HepG2 (cell line): ENCODE data around the gene USB1. TPM values are rescaled to one million over a fixed set of nuclear protein-coding genes. Genes with fewer than 3 reads are reported as not detected.

ENCODE experiments used
- ARNT2 ChIP-seq: sonication (generic); formaldehyde crosslinking; IDR thresholded peaks from 2 replicates; pipeline ENCODE4 v1.8.0; 2022; ENCODE audit warnings: mild to moderate bottlenecking, low read depth, missing genetic modification reagents, moderate library complexity
- CBFB ChIP-seq: sonication (generic); formaldehyde crosslinking; IDR thresholded peaks from 2 replicates; pipeline ENCODE4 v1.4.0; 2020; ENCODE audit warnings: missing genetic modification reagents
- CREM ChIP-seq, 2 experiments: sonication (generic) in 1 of 2; formaldehyde crosslinking in 1 of 2; IDR thresholded peaks; 2 replicates each; pipeline versions ENCODE4 v1.4.0 to v1.6.1; 2016 to 2020; ENCODE audit warnings: antibody characterized with exemption in 1 of 2, mild to moderate bottlenecking in 1 of 2, missing genetic modification reagents in 1 of 2
- FOXM1 ChIP-seq: sonication (generic); formaldehyde crosslinking; IDR thresholded peaks from 2 replicates; pipeline ENCODE4 v1.5.0; 2020; ENCODE audit warnings: missing genetic modification reagents
- MYNN ChIP-seq: sonication (generic); formaldehyde crosslinking; IDR thresholded peaks from 2 replicates; pipeline ENCODE4 v1.4.0; 2020; ENCODE audit warnings: mild to moderate bottlenecking, low read depth, missing genetic modification reagents
- NR0B2 ChIP-seq: sonication (generic); formaldehyde crosslinking; IDR thresholded peaks from 2 replicates; pipeline ENCODE4 v1.4.0; 2020; ENCODE audit warnings: mild to moderate bottlenecking, missing genetic modification reagents
- NR2F1 ChIP-seq, 2 experiments: fragments of 450-650 bp in 1 of 2; formaldehyde crosslinking in 1 of 2; IDR thresholded peaks; 2 replicates each; pipeline versions ENCODE4 v1.5.0 to v1.6.1; 2016 to 2020; ENCODE audit warnings: mild to moderate bottlenecking in 1 of 2, missing compliant biosample characterization in 1 of 2, missing genetic modification reagents in 1 of 2, moderate library complexity in 1 of 2
- SMYD3 ChIP-seq: sonication (generic); formaldehyde crosslinking; IDR thresholded peaks from 2 replicates; pipeline ENCODE4 v1.8.1; 2023; ENCODE audit warnings: mild to moderate bottlenecking, missing genetic modification reagents
- WIZ ChIP-seq: sonication (generic); formaldehyde crosslinking; IDR thresholded peaks from 2 replicates; pipeline ENCODE4 v1.5.1; 2020; ENCODE audit warnings: mild to moderate bottlenecking, missing genetic modification reagents
- ZBTB20 ChIP-seq: sonication (generic); formaldehyde crosslinking; IDR thresholded peaks from 2 replicates; pipeline ENCODE4 v1.8.1; 2023; ENCODE audit warnings: missing genetic modification reagents, low read depth, mild to moderate bottlenecking, borderline replicate concordance
- ZFP37 ChIP-seq: sonication (generic); formaldehyde crosslinking; IDR thresholded peaks from 2 replicates; pipeline ENCODE4 v1.4.0; 2020; ENCODE audit warnings: missing genetic modification reagents, borderline replicate concordance
- ZNF296 ChIP-seq: sonication (generic); formaldehyde crosslinking; conservative IDR thresholded peaks from 2 replicates; pipeline ENCODE4 v1.5.0; 2020; ENCODE audit warnings: mild to moderate bottlenecking, missing genetic modification reagents
- ZNF564 ChIP-seq: sonication (generic); formaldehyde crosslinking; IDR thresholded peaks from 2 replicates; pipeline ENCODE4 v1.8.1; 2023; ENCODE audit warnings: mild to moderate bottlenecking, missing genetic modification reagents
- ZNF782 ChIP-seq: sonication (generic); formaldehyde crosslinking; IDR thresholded peaks from 2 replicates; pipeline ENCODE4 v1.4.0; 2020; ENCODE audit warnings: missing genetic modification reagents, mild to moderate bottlenecking, borderline replicate concordance
- ZUFSP ChIP-seq: sonication (generic); formaldehyde crosslinking; IDR thresholded peaks from 2 replicates; pipeline ENCODE4 v1.9.0; 2021; ENCODE audit warnings: missing genetic modification reagents, mild to moderate bottlenecking, borderline replicate concordance
- polyA plus RNA-seq, 8 experiments: library from polyadenylated mRNA; depleted of rRNA in 3 of 8; stranded (reverse) in 7 of 8; unstranded in 1 of 8; fragments of >200 nt; fragmentation: Illumina TruSeq in 4 of 8; extraction: Trizol in 4 of 8; gene quantifications; 2 replicates each; pipeline versions ENCODE4 v1.2.1 to v1.2.3, GENCODE V29; 2011 to 2016; ENCODE audit warnings: low read depth in 4 of 8, missing spikeins in 1 of 8, mixed read lengths in 1 of 8; ENCODE audit not compliant: insufficient read depth in 1 of 8
- total RNA-seq, 5 experiments: library from RNA; depleted of rRNA; stranded (reverse); fragments of >200 nt; fragmentation: Illumina TruSeq; extraction: Trizol; gene quantifications; 2 replicates each; pipeline ENCODE4 v1.2.3, GENCODE V29; 2016; ENCODE audit warnings: low read depth in 1 of 5
- TF ChIP-seq, protein P1 (sequence below), 2 experiments: fragments of 450-650 bp in 1 of 2; sonication (generic) in 1 of 2; formaldehyde crosslinking in 1 of 2; IDR thresholded peaks; 2 replicates each; pipeline versions ENCODE4 v1.6.1 to v1.8.0; 2016 to 2022; ENCODE audit warnings: antibody characterized with exemption in 1 of 2, mild to moderate bottlenecking in 1 of 2, missing genetic modification reagents in 1 of 2
- TF ChIP-seq, protein P2 (sequence below): sonication (generic); formaldehyde crosslinking; IDR thresholded peaks from 2 replicates; pipeline ENCODE4 v1.8.1; 2023; ENCODE audit warnings: mild to moderate bottlenecking, missing genetic modification reagents

USB1 gene
- total and polyA plus RNA-seq, 2 of the 13 experiments (the other 11 are each of a cell fraction or from before 2014, with no cell fraction given), result 16.7 to 65.4 TPM

DNA sequence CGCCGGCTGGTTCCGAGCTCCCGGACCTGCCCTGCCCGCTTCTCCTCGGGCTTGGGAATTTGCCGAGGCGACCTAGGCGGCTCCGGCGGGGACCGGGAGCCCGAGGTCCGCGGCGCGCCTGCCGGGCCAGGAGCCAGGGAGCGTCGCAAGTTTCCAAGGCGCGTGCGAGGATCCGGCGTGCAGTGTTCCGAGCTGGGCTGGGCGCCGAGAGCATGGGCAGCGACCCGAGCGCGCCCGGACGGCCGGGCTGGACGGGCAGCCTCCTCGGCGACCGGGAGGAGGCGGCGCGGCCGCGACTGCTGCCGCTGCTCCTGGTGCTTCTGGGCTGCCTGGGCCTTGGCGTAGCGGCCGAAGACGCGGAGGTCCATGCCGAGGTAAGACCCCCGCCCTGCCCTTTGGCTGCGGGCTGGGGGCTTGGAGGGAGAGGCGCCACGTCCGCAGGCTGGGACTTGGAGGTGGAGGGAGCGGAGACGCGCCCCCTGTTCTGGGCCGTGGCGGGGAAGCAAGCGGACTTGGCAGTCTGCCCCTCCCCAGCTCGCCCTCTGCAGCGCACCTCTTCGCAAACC is 25.0 kb downstream of the USB1 start (continued):
- no peak for TF ChIP-seq WIZ (CRISPR knock-in tag)
- no peak; the same call in 1 of the 2 replicates for TF ChIP-seq ZNF782 (CRISPR knock-in tag)
- TF ChIP-seq CREM (IDR thresholded peaks at IDR 0.05), result no peak
- TF ChIP-seq CREM (CRISPR knock-in tag; IDR thresholded peaks at IDR 0.05), result no peak
- no peak for TF ChIP-seq FOXM1 (CRISPR knock-in tag)
- TF ChIP-seq ZBTB20 (CRISPR knock-in tag), result 0 out of 2 replicates have a peak, but pooled peaks have one; percentile 11
- TF ChIP-seq ZUFSP (CRISPR knock-in tag), result no peak
- TF ChIP-seq CBFB, result no peak
- TF ChIP-seq NR2F1 (CRISPR knock-in tag; IDR thresholded peaks at IDR 0.05), result no peak
- TF ChIP-seq ZFP37 (CRISPR knock-in tag), result no peak
- no peak for TF ChIP-seq ARNT2 (CRISPR knock-in tag)
- no peak for TF ChIP-seq MYNN (CRISPR knock-in tag)
- TF ChIP-seq NR0B2, result no peak; the same call in 1 of the 2 replicates
- no peak for TF ChIP-seq ZNF296 (CRISPR knock-in tag)
- TF ChIP-seq ZNF564 (CRISPR knock-in tag), result no peak
- TF ChIP-seq, protein P1, sequence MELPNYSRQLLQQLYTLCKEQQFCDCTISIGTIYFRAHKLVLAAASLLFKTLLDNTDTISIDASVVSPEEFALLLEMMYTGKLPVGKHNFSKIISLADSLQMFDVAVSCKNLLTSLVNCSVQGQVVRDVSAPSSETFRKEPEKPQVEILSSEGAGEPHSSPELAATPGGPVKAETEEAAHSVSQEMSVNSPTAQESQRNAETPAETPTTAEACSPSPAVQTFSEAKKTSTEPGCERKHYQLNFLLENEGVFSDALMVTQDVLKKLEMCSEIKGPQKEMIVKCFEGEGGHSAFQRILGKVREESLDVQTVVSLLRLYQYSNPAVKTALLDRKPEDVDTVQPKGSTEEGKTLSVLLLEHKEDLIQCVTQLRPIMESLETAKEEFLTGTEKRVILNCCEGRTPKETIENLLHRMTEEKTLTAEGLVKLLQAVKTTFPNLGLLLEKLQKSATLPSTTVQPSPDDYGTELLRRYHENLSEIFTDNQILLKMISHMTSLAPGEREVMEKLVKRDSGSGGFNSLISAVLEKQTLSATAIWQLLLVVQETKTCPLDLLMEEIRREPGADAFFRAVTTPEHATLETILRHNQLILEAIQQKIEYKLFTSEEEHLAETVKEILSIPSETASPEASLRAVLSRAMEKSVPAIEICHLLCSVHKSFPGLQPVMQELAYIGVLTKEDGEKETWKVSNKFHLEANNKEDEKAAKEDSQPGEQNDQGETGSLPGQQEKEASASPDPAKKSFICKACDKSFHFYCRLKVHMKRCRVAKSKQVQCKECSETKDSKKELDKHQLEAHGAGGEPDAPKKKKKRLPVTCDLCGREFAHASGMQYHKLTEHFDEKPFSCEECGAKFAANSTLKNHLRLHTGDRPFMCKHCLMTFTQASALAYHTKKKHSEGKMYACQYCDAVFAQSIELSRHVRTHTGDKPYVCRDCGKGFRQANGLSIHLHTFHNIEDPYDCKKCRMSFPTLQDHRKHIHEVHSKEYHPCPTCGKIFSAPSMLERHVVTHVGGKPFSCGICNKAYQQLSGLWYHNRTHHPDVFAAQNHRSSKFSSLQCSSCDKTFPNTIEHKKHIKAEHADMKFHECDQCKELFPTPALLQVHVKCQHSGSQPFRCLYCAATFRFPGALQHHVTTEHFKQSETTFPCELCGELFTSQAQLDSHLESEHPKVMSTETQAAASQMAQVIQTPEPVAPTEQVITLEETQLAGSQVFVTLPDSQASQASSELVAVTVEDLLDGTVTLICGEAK (IDR thresholded peaks at IDR 0.05), result no peak
- TF ChIP-seq, protein P1 (CRISPR knock-in tag; IDR thresholded peaks at IDR 0.05), result peak; percentile 69
- no peak for TF ChIP-seq SMYD3 (CRISPR knock-in tag)
- TF ChIP-seq, protein P2, sequence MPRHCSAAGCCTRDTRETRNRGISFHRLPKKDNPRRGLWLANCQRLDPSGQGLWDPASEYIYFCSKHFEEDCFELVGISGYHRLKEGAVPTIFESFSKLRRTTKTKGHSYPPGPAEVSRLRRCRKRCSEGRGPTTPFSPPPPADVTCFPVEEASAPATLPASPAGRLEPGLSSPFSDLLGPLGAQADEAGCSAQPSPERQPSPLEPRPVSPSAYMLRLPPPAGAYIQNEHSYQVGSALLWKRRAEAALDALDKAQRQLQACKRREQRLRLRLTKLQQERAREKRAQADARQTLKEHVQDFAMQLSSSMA (CRISPR knock-in tag), result no peak; the same call in 1 of the 2 replicates
